IMR-90 (cell line): ENCODE data around the gene IDH3B. TPM values are rescaled to one million over a fixed set of nuclear protein-coding genes. Genes with fewer than 3 reads are reported as not detected.
A peak's percentile ranks its signal among the peaks of the same experiment; 100 is the strongest.

Source experiments
- ATAC-seq: fragments of 200-7000 bp; cut with Tn5 transposase; 2 replicates; pipeline ENCODE4 v1.9.1; 2020; ENCODE audit warnings: low read depth, mild to moderate bottlenecking, moderate library complexity
- BruUV-seq: library from RNA; stranded (reverse); fragments of 400-500 nt; replicated peaks from 2 replicates; lab custom pipeline; 2021; lab: Mats Ljungman, UMichigan
- CTCF ChIA-PET: fragments of 300-600 bp; formaldehyde crosslinking; extraction: SDS; loops from one replicate; lab custom pipeline; 2021; ENCODE audit warnings: antibody characterized with exemption; lab: Yijun Ruan, JAX
- POLR2A ChIA-PET: fragments of 300-600 bp; sonication (Branson Sonifier 250); formaldehyde crosslinking; loops from one replicate; lab custom pipeline; 2022; ENCODE audit warnings: antibody characterized with exemption; ENCODE audit not compliant: unreplicated experiment; lab: Charles Lee
- DNase-seq: peaks from one replicate; pipeline ENCODE4 v3.0.0; 2013
- H2AFZ ChIP-seq: replicated peaks from 2 replicates; pipeline ENCODE3; 2013; ENCODE audit warnings: low read length, mild to moderate bottlenecking; ENCODE audit not compliant: poor library complexity
- H2AK5ac ChIP-seq: 2 replicates; pipeline ENCODE4 v1.6.1; 2013; ENCODE audit warnings: low read depth, low read length, inconsistent platforms
- H2AK9ac ChIP-seq: replicated peaks from 2 replicates; pipeline ENCODE3; 2013; ENCODE audit warnings: mild to moderate bottlenecking, low read depth, low read length, moderate library complexity; ENCODE audit not compliant: poor library complexity
- H2BK120ac ChIP-seq: 2 replicates; pipeline ENCODE4 v1.6.1; 2013; ENCODE audit warnings: low read depth, low read length, inconsistent platforms
- H2BK15ac ChIP-seq: 3 replicates; pipeline ENCODE4 v1.6.1; 2013; ENCODE audit warnings: low read depth, low read length, inconsistent platforms
- H2BK20ac ChIP-seq: 2 replicates; pipeline ENCODE4 v1.6.1; 2013; ENCODE audit warnings: low read depth, mild to moderate bottlenecking, inconsistent platforms, low read length, moderate library complexity
- H2BK5ac ChIP-seq: 2 replicates; pipeline ENCODE4 v1.6.1; 2013; ENCODE audit warnings: mild to moderate bottlenecking, low read depth, low read length, inconsistent platforms; ENCODE audit not compliant: poor library complexity, severe bottlenecking
- H3K14ac ChIP-seq: replicated peaks from 2 replicates; pipeline ENCODE4 v1.6.1; 2013; ENCODE audit warnings: low read depth, low read length, inconsistent platforms
- H3K18ac ChIP-seq: 2 replicates; pipeline ENCODE4 v1.6.1; 2013; ENCODE audit warnings: low read depth, low read length, control low read depth
- H3K23ac ChIP-seq: 2 replicates; pipeline ENCODE4 v1.6.1; 2013; ENCODE audit warnings: low read depth, low read length, inconsistent platforms
- H3K27ac ChIP-seq: 2 replicates; pipeline ENCODE4 v1.5.1; 2013; ENCODE audit warnings: mild to moderate bottlenecking, control low read depth, low read length; ENCODE audit not compliant: insufficient read depth
- H3K27me3 ChIP-seq: 2 replicates; pipeline ENCODE4 v1.6.1; 2013; ENCODE audit warnings: low read length; ENCODE audit not compliant: control insufficient read depth, insufficient read depth
- H3K36me3 ChIP-seq: 2 replicates; pipeline ENCODE4 v1.6.1; 2013; ENCODE audit warnings: low read length, mixed read lengths; ENCODE audit not compliant: control insufficient read depth, insufficient read depth
- H3K4ac ChIP-seq: 2 replicates; pipeline ENCODE4 v1.6.1; 2013; ENCODE audit warnings: low read depth, low read length, inconsistent platforms
- H3K4me1 ChIP-seq: 2 replicates; pipeline ENCODE4 v1.6.1; 2013; ENCODE audit warnings: low read length, mixed read lengths; ENCODE audit not compliant: control insufficient read depth, insufficient read depth
- H3K4me2 ChIP-seq: 2 replicates; pipeline ENCODE4 v1.6.1; 2013; ENCODE audit warnings: low read depth, mild to moderate bottlenecking, control low read depth, low read length, moderate library complexity
- H3K4me3 ChIP-seq: 2 replicates; pipeline ENCODE4 v1.5.1; 2013; ENCODE audit warnings: low read depth, mild to moderate bottlenecking, control low read depth, low read length, moderate library complexity; ENCODE audit not compliant: insufficient read depth
- H3K56ac ChIP-seq: 2 replicates; pipeline ENCODE4 v1.6.1; 2013; ENCODE audit warnings: low read length, inconsistent platforms; ENCODE audit not compliant: insufficient read depth; ENCODE audit errors: extremely low read depth
- H3K79me1 ChIP-seq, 2 experiments: 2 replicates each; pipeline ENCODE4 v1.6.1; 2013; ENCODE audit warnings: low read length in 2 of 2, inconsistent platforms in 1 of 2, low read depth in 1 of 2
- H3K9ac ChIP-seq: 2 replicates; pipeline ENCODE4 v1.6.1; 2013; ENCODE audit warnings: low read depth, low read length, control low read depth
- H3K9me1 ChIP-seq: 2 replicates; pipeline ENCODE4 v1.6.1; 2013; ENCODE audit warnings: low read length, inconsistent platforms; ENCODE audit not compliant: insufficient read depth
- H3K9me3 ChIP-seq: 2 replicates; pipeline ENCODE4 v1.6.1; 2013; ENCODE audit warnings: low read length; ENCODE audit not compliant: control insufficient read depth, insufficient read depth
- H4K20me1 ChIP-seq: 2 replicates; pipeline ENCODE4 v1.6.1; 2013; ENCODE audit warnings: low read length, inconsistent platforms; ENCODE audit not compliant: insufficient read depth
- H4K5ac ChIP-seq: 2 replicates; pipeline ENCODE4 v1.6.1; 2013; ENCODE audit warnings: mild to moderate bottlenecking, low read depth, low read length, control low read depth
- H4K8ac ChIP-seq, 2 experiments: 2 replicates each; pipeline ENCODE4 v1.6.1; 2013; ENCODE audit warnings: low read depth in 2 of 2, low read length in 2 of 2, control low read depth in 1 of 2, inconsistent platforms in 1 of 2
- H4K91ac ChIP-seq: 2 replicates; pipeline ENCODE4 v1.6.1; 2013; ENCODE audit warnings: low read depth, low read length, inconsistent platforms; ENCODE audit not compliant: insufficient read depth
- MAFK ChIP-seq: IDR thresholded peaks from 2 replicates; pipeline ENCODE4 v1.6.1; 2012; ENCODE audit warnings: low read depth, low read length, improper control_type of control experiment
- MAZ ChIP-seq: IDR thresholded peaks from 2 replicates; pipeline ENCODE4 v1.6.1; 2012; ENCODE audit warnings: low read depth, mild to moderate bottlenecking, low read length, improper control_type of control experiment, moderate library complexity, borderline replicate concordance
- POLR2A ChIP-seq: IDR thresholded peaks from 2 replicates; pipeline ENCODE4 v1.6.1; 2012; ENCODE audit warnings: mild to moderate bottlenecking, low read depth, low read length
- RFX5 ChIP-seq: IDR thresholded peaks from 2 replicates; pipeline ENCODE4 v1.8.0; 2012; ENCODE audit warnings: low read depth, mild to moderate bottlenecking, low read length, moderate library complexity
- WGBS, 2 experiments: methylation state at CpG; one replicate each; pipeline versions ENCODE4 v1.1.5 to v1.1.7; 2013; ENCODE audit warnings: missing lambda C conversion rate in 2 of 2; ENCODE audit not compliant: insufficient read length in 1 of 2; ENCODE audit errors: extremely low coverage in 2 of 2; 5-methylcytosine and 5-hydroxymethylcytosine counted together
- dilution Hi-C: fragments of 300-500 bp; cut with HindIII; formaldehyde crosslinking; loops from one replicate; pipeline ENCODE4 v1.14.3; 2018; ENCODE audit warnings: low sequenced_read_pairs; ENCODE audit not compliant: unreplicated experiment
- in situ Hi-C: fragments of 300-500 bp; cut with MboI; formaldehyde crosslinking; loops from 3 replicates; pipeline ENCODE4 v1.14.3; 2019; ENCODE audit warnings: low sequenced_read_pairs, inconsistent platforms, mixed read lengths
- intact Hi-C: fragments of 100-400 bp; cut with micrococcal nuclease; formaldehyde crosslinking; loops from 2 replicates; pipeline ENCODE4 v1.10.0; 2022
- polyA plus RNA-seq, 3 experiments: library from polyadenylated mRNA; depleted of rRNA; stranded (reverse); fragments of >200 nt; gene quantifications; 2 replicates each; pipeline ENCODE4 v1.2.3, GENCODE V29; 2012; ENCODE audit warnings: low replicate concordance in 1 of 3
- total RNA-seq: library from RNA; depleted of rRNA; stranded (reverse); fragments of >200 nt; gene quantifications from 2 replicates; pipeline ENCODE4 v1.2.3, GENCODE V29; 2012

The IDH3B gene
- total and polyA plus RNA-seq, 2 of the 4 experiments (the other 2 are of a cell fraction): 151 to 160 TPM

GRCh38 chr20:2663364-2663886 lies 591 bp downstream of the IDH3B start:
- no peak overlapping the region; the same call in 1 of the 2 replicates for H3K56ac ChIP-seq
- peaks cover 9% of the 10 kb centered on the region for H3K9me1 ChIP-seq
- in situ Hi-C loops (no loop called here), dilution Hi-C loops (no loop called here), intact Hi-C loops (no loop called here)
- peaks cover 10 to 32% of the 10 kb centered on the region in 2 experiments for H3K79me1 ChIP-seq
- H3K23ac ChIP-seq: 0 out of 2 replicates have a peak overlapping the region, but pooled peaks have one; percentile 97
- peak overlapping the region; percentile 47; the same call in 1 of the 2 replicates for H4K91ac ChIP-seq
- H4K20me1 ChIP-seq: peaks cover 9% of the 10 kb centered on the region
- H3K4ac ChIP-seq: peak overlapping the region; percentile 90
- H3K4me3 ChIP-seq: peak overlapping the region; percentile 90
- peaks cover 3% of the 10 kb centered on the region; the same call in 1 of the 2 replicates for H3K27me3 ChIP-seq
- DNase-seq (no peak), ATAC-seq (no peak; the same call in 1 of the 2 replicates)
- H2AK5ac ChIP-seq: peak overlapping the region; percentile 83
- peak overlapping the region; percentile 93 for H3K9ac ChIP-seq
- CTCF ChIA-PET: no interaction called here
- H3K4me1 ChIP-seq: peaks cover 3% of the 10 kb centered on the region; the same call in 1 of the 2 replicates
- no peak overlapping the region for H2BK5ac ChIP-seq
- H3K9me3 ChIP-seq: no peaks in the 10 kb centered on the region
- peak overlapping the region; percentile 83 to 98 for H4K8ac ChIP-seq
- no peak overlapping the region for H2BK120ac ChIP-seq
- 0% methylated on average over 2 of the region's 13 CpGs; no CpG with 5 or more reads in 1 of the 2 experiments for WGBS, 2 experiments
- H2AK9ac ChIP-seq: peak overlapping the region; percentile 94
- POLR2A ChIA-PET: interaction anchor here (1.4 kb wide), 1 partner anchor 12 kb away, joined by 3 read pairs; no protein-coding TSS in a partner anchor
- peak overlapping the region; percentile 84 for H3K27ac ChIP-seq
- H3K14ac ChIP-seq: peak overlapping the region; percentile 87; the same call in 1 of the 2 replicates
- peak overlapping the region; percentile 30 for H4K5ac ChIP-seq
- H3K18ac ChIP-seq: no peak overlapping the region
- peaks cover 28% of the 10 kb centered on the region for H3K36me3 ChIP-seq
- no peak overlapping the region for H2BK15ac ChIP-seq
- TF ChIP-seq MAFK (no peak), RFX5 (no peak), POLR2A (no peak), MAZ (no peak)
- no peak overlapping the region for H2BK20ac ChIP-seq
- BruUV-seq: no TSS peak
- peak overlapping the region; percentile 100 for H3K4me2 ChIP-seq
- H2AFZ ChIP-seq: peak overlapping the region; percentile 96
